ENCODE data around the gene GKAP1. TPM values are rescaled to one million over a fixed set of nuclear protein-coding genes. Genes with fewer than 3 reads are reported as not detected.
"Not testable (repeated sequence)": the region's sequence is repeated elsewhere in the genome, so short reads cannot be mapped to it uniquely, and the experiment has no call there.

Gene GKAP1
- total RNA-seq: 1 to 10 TPM; 3.8 to 6.2 TPM

- DNase-seq (ENCODE audit: low spot score) (peak; percentile 12), ATAC-seq (ENCODE audit: insufficient number of reproducible peaks, low FRiP score, low read depth) (peak; percentile 71)
- H3K27me3 ChIP-seq (replicated peaks; ENCODE audit: insufficient read depth); H3K4me1 ChIP-seq (ENCODE audit: control insufficient read depth in 1 of 2, low read depth in 2 of 2); H3K36me3 ChIP-seq; H3K9me3 ChIP-seq: not testable (repeated sequence)
- Histone ChIP-seq H3K27ac (peak within 1 kb of the TSS; percentile 82 to 87), H3K4me3 (peak within 1 kb of the TSS; percentile 88)
These were observed at the start of gene GKAP1 for GRCh38 chr9:83817356-83818278. TSS of gene GKAP1 (minus strand) at chr9:83817769. CDS start at chr9:83806517, 11,252 bp downstream.

- H3K4me3 ChIP-seq; H3K27me3 ChIP-seq (replicated peaks; ENCODE audit: insufficient read depth); ATAC-seq (ENCODE audit: insufficient number of reproducible peaks, low FRiP score, low read depth); H3K9me3 ChIP-seq; H3K4me1 ChIP-seq (ENCODE audit: control insufficient read depth in 1 of 2, low read depth in 2 of 2); H3K27ac ChIP-seq; H3K36me3 ChIP-seq; DNase-seq (ENCODE audit: low spot score): not testable (repeated sequence)
These were observed 32.3 kb upstream of the GKAP1 start for GRCh38 chr9:83849895-83850294.

GRCh38 chr9:83837070-83837643 lies 19.6 kb upstream of the GKAP1 start:
- not testable (repeated sequence) for H3K9me3 ChIP-seq; ATAC-seq (ENCODE audit: insufficient number of reproducible peaks, low FRiP score, low read depth); H3K36me3 ChIP-seq; DNase-seq (ENCODE audit: low spot score); H3K27ac ChIP-seq; H3K4me1 ChIP-seq (ENCODE audit: control insufficient read depth in 1 of 2, low read depth in 2 of 2); H3K27me3 ChIP-seq (replicated peaks; ENCODE audit: insufficient read depth); H3K4me3 ChIP-seq

- not testable (repeated sequence) for H3K36me3 ChIP-seq; H3K27me3 ChIP-seq (replicated peaks; ENCODE audit: insufficient read depth); H3K27ac ChIP-seq; H3K4me3 ChIP-seq; ATAC-seq (ENCODE audit: insufficient number of reproducible peaks, low FRiP score, low read depth); H3K4me1 ChIP-seq (ENCODE audit: control insufficient read depth in 1 of 2, low read depth in 2 of 2); DNase-seq (ENCODE audit: low spot score); H3K9me3 ChIP-seq
These were observed 13.0 kb upstream of the GKAP1 start for GRCh38 chr9:83830426-83831071.

GRCh38 chr9:83824986-83825623 lies 7.5 kb upstream of the GKAP1 start:
- not testable (repeated sequence) for H3K4me1 ChIP-seq (ENCODE audit: control insufficient read depth in 1 of 2, low read depth in 2 of 2); H3K27me3 ChIP-seq (replicated peaks; ENCODE audit: insufficient read depth); ATAC-seq (ENCODE audit: insufficient number of reproducible peaks, low FRiP score, low read depth); H3K9me3 ChIP-seq; DNase-seq (ENCODE audit: low spot score); H3K27ac ChIP-seq; H3K4me3 ChIP-seq; H3K36me3 ChIP-seq

GRCh38 chr9:83817011-83817355 lies 586 bp downstream of the GKAP1 start:
- ATAC-seq (ENCODE audit: insufficient number of reproducible peaks, low FRiP score, low read depth); H3K4me1 ChIP-seq (ENCODE audit: control insufficient read depth in 1 of 2, low read depth in 2 of 2); H3K27me3 ChIP-seq (replicated peaks; ENCODE audit: insufficient read depth); DNase-seq (ENCODE audit: low spot score); H3K36me3 ChIP-seq; H3K9me3 ChIP-seq: not testable (repeated sequence)
- Histone ChIP-seq H3K27ac (peak overlapping the region; percentile 82 to 87), H3K4me3 (peak overlapping the region; percentile 88)

GRCh38 chr9:83815120-83815519 lies 2.4 kb downstream of the GKAP1 start:
- not testable (repeated sequence) for H3K27ac ChIP-seq; H3K36me3 ChIP-seq; H3K4me3 ChIP-seq; H3K27me3 ChIP-seq (replicated peaks; ENCODE audit: insufficient read depth); ATAC-seq (ENCODE audit: insufficient number of reproducible peaks, low FRiP score, low read depth); H3K9me3 ChIP-seq; H3K4me1 ChIP-seq (ENCODE audit: control insufficient read depth in 1 of 2, low read depth in 2 of 2); DNase-seq (ENCODE audit: low spot score)

- not testable (repeated sequence) for H3K27ac ChIP-seq; H3K4me1 ChIP-seq (ENCODE audit: control insufficient read depth in 1 of 2, low read depth in 2 of 2); ATAC-seq (ENCODE audit: insufficient number of reproducible peaks, low FRiP score, low read depth); H3K36me3 ChIP-seq; H3K9me3 ChIP-seq; DNase-seq (ENCODE audit: low spot score); H3K27me3 ChIP-seq (replicated peaks; ENCODE audit: insufficient read depth); H3K4me3 ChIP-seq
These were observed 8.4 kb downstream of the GKAP1 start for GRCh38 chr9:83809213-83809612.

- not testable (repeated sequence) for H3K36me3 ChIP-seq; H3K27me3 ChIP-seq (replicated peaks; ENCODE audit: insufficient read depth); H3K9me3 ChIP-seq; H3K4me1 ChIP-seq (ENCODE audit: control insufficient read depth in 1 of 2, low read depth in 2 of 2); H3K4me3 ChIP-seq; DNase-seq (ENCODE audit: low spot score); H3K27ac ChIP-seq; ATAC-seq (ENCODE audit: insufficient number of reproducible peaks, low FRiP score, low read depth)
These were observed 13.1 kb downstream of the GKAP1 start for GRCh38 chr9:83804454-83804853.

GRCh38 chr9:83803941-83804340 lies 13.6 kb downstream of the GKAP1 start:
- H3K9me3 ChIP-seq; H3K4me1 ChIP-seq (ENCODE audit: control insufficient read depth in 1 of 2, low read depth in 2 of 2); ATAC-seq (ENCODE audit: insufficient number of reproducible peaks, low FRiP score, low read depth); H3K27me3 ChIP-seq (replicated peaks; ENCODE audit: insufficient read depth); DNase-seq (ENCODE audit: low spot score); H3K4me3 ChIP-seq; H3K36me3 ChIP-seq; H3K27ac ChIP-seq: not testable (repeated sequence)
